Measurements from ENCODE around the gene SULT1C3.

SULT1C3 gene

DNA sequence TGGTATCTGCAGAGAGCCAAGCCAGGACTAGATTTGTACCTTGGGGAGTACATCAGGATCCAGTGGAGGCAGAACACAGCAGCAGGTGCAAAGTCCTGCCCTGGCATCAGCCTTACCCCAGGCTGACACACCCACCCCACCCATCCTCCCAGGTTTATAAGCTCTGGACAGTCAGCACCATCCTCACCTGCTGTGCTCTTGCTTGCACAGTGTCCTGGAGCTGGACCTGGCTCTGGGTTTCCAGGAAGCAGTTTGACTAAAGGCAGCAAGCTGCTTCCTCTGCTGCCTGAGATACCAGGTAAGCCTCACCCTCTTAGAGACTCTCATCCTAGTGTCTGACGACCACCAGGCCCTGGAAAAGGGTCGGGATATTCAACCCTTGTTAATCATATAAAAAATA lies at the start of gene SULT1C3:
SULT1C3 (plus strand) TSS at position 183 of the 400 bp plus-strand sequence. CDS start 7,227 bp downstream, outside the sequence.
- DNase-seq = no peak

DNA sequence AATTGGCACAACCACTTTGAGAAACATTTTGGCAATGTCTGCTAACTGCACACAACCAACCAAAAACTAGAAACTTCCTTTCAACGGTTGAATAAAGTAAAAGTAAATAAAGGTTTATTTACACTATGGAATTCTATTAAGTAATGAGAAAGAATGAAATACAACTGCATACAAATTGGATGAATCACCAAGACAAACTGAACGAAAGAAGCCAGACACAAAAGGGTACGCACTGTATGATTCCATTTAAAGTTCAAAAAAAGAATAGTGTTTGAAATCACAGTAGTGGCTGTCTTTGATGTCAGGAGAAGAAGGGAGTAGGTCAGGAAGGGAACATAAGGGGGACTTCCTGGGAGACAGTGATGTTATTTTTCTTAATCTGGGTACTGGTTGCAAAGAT lies 46.5 kb upstream of the SULT1C3 start:
- no peak for DNase-seq

DNA sequence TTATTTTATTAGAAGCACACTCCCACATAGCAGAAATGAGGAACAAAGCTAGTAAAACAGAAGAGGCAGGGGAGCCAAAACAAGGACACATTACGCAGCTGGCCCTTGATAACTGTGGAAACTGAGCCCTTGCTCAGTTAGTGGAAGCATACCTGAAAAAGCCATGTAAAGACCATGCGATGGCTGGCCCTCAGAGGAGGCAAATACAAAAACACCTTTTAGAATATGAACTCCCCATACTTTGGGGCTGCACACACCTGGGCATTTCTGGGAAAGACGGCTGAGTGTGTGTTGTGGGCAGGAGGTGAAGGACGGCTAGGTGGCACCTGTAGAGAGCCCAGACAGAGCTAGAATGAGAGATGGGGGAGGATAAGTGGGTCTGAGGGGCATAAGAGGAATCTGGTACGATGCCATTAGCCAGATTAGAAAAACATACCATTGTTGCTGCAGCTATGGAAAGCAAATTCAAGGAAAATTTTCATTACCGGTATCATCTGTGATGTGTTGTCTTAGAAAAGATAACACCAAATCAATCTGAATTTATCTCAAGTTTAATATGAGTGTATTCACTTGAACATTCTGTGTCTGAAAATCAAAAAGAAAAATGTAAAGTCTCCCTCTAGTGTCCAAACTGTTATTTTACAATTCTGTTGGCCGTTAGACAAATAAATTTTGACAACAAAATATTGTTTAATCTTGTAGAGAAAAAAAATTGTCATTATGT lies 45.2 kb upstream of the SULT1C3 start:
- no peak for DNase-seq

DNA sequence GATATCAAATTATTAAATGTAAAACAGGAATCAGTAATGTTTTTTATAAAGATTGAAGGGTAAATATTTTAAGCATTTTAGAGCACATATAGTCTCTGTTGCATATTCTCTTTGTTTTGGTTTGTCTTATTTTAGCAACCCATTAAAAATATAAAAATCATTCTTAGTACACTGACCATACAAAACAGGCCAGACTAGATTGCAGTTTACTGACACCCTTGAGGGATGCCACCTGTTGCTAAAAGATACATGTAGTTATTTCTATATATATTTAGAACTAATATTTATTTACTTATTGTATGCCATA lies 44.7 kb upstream of the SULT1C3 start:
- no peak for DNase-seq

DNA sequence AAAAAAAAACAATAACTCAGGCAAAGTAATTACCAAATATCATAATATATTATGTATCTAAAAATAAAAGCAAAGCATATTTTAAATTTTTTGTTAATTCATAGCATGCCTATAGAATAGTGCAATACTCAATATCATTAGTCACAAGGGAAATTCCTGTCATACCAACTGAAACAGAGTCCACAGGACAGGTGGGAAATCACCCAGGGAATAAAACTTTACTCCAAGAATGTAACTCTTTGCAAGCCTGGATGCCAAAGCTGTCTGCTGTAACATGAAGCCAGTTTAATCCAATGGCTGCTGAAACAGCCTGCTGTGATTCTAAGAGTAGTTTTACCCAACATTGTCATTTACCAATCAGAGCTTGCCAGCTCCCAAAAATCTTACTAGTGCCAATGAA lies 40.0 kb upstream of the SULT1C3 start:
- no peak for DNase-seq

DNA sequence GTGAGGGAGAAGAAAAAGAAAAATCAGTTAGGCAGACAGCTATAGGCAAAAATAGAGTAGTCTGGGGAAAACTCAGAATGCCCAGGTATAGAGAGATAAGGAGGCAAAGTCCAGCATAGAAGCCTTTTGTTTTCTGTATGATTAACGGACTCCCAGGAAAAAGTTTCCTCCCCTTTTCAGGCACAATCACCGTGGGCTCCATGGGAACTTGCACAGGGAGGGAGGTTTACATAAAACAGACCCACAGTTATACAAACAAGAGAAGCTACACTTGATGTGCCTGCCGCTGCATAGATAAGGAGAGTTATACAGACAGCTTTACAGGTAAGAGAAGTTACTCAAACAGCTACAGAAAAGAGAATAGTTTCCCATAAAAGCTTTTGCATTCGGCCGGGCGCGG lies 39.2 kb upstream of the SULT1C3 start:
- no peak for DNase-seq

DNA sequence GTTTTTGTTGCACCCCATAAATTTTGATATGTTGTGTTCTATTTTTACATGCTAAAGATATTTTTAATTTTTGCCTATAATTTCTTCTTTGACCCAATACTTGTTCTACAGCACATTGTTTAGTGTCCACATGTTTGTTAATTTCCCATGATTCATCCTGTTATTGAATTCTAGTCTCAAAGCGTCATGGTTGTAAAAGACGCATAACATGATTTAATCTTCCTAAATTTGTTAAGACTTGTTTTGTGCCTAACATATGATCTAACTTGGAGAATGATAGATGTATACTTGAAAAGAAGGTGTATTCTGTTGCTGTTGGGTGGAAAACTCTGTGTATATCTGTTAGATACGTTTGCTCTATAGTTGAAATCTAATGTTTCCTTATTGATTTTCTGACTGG lies 27.1 kb upstream of the SULT1C3 start:
- no peak for DNase-seq

DNA sequence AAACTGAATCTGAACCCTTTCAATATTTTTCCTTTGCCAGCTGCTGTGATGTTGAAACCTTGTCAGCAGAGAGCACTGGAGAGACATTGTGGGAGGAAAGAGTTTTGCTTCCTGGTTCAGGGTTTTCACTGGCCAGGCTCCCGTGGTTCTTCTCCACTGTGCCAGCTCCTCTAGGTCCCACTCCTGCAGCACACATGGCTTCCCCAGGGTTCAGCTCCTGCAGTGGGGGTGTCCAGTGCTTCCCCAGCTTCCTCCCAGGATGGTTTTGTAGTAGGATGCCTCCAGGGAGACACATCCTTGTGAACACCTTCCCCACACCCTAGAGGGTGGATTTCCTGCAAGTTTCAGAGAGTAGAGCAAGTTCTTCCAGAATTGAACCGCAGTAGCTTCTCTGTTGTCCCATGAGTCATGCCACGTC lies 24.0 kb upstream of the SULT1C3 start:
- no peak for DNase-seq

DNA sequence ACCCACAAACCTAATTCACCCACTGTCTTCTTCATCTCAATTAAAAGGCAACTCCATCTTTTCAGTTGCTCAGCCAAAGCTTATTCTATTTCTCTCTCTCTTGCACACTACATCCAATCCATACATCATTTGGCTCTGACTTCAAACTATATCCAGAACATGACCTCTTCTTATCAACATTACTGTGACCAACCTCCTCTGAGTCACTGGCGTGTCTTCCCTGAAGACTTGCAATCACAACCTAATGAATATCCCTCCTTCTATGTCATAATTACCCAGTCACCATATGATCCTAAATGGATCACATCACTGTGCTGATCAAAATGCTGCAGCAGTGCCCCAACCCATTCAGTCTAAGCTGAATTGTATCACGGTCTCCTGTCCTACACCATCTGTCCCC lies 22.6 kb upstream of the SULT1C3 start:
- no peak for DNase-seq

DNA sequence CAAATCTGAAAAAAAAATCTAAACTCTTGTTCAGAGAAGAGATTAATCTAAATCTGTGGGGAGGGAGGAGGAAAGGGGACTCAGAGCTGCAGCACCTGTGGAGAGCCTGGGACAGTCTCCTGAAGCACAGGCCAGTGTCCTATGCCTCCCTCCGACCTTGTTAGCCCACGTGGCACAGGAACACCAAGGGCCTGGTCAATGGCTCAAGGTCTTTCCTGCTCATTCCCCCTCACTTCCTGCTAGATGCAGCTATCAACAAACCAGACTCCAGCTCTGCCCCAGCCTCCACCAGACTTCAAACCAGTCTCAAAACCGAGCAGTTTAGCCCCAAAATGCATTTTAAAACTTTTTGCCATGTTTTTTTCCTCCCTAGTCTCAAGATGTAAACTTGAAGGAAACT lies 20.1 kb upstream of the SULT1C3 start:
- DNase-seq = no peak

DNA sequence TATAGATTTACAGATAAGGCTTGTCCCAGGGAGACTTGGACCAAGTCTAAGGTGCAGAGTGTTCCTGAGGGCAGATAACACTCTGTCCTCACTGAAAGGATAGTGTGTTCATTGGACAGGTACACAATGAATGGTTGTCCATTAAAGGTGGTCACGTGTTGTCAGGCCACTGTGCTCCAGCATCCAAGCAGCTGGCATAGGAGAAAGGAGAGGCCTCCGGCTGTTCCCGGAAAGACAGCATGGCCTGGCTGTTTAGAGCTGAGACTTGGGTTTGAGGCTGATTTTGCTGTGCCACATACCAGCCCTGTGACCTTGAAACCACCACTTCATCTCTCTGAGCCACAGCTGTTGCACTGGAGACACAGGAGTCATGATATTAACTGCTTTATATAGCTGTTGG lies 19.6 kb upstream of the SULT1C3 start:
- no peak for DNase-seq

DNA sequence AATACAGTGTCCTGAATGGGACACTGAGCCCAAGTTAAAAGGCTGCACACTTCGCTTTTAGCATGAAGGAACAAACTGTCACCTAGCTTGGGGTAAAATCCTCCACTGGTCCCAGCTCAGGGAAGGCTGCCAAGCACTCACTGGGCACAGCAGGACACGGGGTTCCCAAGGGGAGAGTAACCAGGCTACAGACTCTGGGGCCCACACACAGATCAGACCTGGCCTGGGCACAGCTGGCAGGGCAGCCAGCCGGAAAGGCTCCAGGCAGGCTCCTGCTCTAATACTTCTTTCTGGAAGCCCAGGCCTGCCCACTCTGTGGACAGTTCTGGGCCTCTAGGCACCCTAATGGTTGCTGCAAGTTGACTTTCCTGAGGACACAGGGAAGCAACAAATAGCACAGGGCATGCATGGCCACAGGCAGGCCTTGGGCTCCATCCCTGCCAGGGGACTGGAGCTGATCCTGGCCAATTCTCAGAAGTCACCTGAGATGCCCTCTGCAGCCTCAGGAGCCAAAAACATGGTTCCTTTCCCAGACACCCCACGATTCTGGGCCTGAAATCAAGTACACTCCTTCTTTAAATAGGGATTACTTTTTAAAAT lies 18.7 kb upstream of the SULT1C3 start:
- DNase-seq = peak; percentile 38

DNA sequence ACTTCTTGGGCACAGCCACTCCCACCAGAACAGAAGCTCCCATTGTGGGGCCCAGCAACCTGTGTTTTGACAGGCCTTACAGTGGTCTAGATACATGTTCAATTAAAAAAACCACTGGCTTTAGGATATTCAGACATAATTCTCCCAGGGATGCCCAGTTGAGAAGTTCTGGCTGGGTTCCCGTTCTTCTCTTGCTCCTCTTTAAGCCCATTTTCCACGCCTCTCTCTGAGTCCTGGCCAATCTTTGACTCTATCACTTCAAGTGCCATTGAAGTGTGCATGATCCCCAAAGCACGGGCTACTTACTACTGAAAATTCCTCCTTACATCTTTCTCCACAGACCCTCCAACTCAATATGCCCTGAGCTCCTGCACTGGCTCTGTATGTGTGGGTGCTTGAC lies 17.5 kb upstream of the SULT1C3 start:
- no peak for DNase-seq

DNA sequence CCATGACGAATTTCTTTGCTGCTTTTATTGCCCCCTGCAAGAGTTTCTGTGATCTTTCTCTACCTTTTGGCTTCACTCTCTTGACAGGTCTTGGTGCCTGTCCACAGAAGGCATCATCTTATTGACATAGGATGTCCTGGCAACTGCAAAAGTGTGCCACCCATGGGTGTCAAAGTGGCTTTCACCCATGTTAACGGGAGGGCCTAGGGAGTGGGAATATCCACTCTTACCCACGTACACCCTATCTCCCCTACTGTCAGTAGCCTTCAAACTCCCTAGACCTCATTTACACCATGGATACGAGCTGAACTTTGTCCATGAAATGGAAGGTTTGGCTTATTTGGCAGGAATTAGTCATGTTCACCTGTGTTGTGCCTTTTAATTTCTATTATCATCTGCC lies 16.2 kb upstream of the SULT1C3 start:
- no peak for DNase-seq

DNA sequence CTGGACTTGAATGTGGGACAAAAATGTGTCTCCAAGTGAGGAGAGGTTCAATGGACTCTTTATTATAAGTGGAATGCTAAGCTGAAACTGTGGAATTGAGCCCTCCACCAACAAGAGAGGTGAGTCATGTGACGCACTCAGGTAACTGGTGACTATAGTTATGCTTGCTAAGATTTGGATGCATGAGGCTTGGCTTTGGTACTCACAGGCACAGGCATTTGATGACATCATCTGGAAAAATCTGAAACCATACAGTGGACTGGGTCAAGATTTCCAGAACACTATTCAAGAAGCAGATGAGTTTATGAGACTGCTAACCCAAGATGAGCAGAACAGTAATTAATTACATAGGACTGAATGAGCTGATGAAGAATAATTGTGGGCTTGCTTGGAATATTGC lies 15.7 kb upstream of the SULT1C3 start:
- DNase-seq = no peak

DNA sequence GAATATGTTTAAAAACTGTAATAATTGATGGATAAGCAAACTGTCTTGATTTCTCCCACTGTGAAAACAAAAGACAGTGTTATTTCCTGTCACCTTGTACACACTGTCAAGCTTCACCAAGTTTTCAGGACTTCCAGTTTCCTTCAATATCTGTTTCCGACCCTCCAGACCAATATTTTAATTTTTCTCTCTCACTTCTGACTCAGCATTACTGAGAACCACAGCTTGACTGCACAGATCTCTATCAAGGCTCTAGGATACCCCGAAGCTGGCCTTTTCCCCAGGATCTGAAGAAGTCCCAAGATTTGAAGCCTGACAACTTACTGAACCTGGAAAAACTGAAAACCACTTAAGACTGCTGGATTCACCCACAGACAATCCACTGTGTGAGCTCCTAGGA lies 13.2 kb upstream of the SULT1C3 start:
- DNase-seq = no peak

DNA sequence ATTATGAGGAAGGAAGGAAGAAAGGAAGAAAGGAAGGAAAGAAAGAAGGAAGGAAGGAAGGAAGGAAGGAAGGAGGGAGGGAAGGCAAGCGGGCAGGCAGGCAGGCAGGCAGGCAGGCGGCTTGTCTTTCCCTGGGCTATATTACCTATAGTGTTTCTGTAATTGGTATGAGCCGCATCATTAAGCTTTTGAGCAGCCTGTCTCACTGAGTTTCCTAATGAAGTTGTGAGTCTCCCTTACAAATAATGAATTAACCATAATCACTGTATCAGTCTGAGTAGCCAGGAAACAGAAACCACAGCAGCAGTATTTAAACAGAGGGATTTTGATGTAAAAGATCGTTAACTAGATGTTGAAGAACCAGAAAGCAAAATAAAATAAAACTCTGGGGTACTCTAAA lies 11.8 kb upstream of the SULT1C3 start:
- no peak for DNase-seq

DNA sequence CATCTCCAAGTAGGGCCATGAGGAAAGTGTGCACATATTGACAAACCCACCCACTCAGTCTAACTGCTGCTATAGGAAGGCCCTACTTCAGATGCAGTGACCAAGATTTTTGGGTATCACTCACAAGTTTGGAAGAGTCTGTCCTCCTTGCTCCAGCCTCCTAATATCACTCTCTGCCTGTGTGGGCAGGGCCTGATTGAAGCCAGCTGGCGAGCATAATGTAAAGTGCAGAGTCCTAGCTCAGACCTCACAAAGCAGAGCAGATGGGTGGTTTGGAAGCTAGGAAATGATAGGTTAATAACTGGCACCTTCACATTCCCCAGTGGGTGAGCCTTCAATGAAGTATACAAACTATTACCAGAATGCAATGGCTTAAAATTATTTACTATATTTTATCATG lies 11.2 kb upstream of the SULT1C3 start:
- no peak for DNase-seq

DNA sequence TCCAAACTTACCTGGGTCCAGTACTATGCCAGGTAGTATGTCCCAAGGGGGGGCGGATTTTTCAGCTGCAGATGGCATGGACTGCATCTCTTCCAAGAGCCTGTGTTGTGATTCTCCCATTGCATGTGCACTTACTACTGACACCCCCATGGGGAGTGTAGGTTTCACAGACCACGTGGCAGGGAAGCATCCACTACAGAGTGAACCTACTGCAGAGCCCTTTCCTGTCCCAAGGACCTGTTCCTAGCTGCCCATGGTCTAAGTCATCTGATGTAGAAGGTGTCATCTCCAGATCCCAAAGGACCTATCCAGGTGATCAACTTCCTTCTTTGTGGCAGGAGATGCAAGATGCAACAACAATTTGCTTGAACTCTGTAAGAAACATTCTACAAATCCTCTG lies 9.9 kb upstream of the SULT1C3 start:
- DNase-seq = no peak

DNA sequence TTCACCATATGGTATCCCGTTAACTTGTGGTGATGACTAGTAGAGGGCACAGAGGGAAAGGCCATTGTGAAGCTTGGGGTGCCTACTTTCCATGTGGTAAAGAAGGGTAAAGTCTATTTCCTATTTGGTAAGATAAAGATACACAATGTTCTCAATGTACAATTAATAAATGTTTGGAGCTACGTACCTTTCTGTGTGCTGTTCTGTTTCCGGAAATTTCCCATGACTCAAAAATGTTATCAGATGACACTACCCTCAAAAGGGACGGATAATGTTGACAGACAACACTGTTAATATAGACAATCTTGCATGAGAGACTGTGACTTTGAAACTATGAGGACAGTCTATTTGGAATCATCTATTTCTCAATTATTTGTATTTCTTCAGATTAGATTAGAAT lies 4.2 kb upstream of the SULT1C3 start:
- DNase-seq = no peak

DNA sequence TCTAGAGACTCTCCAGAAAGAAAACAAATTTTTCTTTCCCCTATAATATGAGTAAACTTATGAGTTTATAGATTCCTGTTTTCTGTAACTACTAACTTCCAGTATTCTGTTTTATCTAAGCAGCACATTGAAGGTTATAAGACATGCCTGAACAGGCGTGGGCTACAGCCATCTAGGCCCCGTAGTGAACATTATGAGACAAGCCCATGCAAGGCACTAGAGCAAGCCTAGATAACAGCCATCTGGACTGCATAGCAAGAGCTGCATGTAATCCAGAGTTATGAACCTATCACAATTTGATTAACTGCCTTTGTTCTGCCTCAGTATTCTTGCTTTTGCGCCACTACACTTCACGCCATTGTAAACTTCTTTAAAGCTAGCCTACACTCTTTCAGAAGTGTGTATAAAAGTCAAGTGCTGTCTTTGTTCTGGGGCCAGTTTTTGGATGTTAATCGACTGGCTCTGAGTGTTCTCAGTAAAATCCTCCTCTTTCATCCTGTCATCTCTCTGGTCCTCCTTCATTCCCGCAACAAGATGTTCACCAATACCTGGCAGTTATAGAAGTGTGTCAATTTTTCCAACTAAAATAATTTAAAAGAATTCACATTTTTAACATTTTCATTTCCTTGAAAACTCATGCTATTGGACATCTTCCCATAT lies 3.0 kb upstream of the SULT1C3 start:
- DNase-seq = no peak

DNA sequence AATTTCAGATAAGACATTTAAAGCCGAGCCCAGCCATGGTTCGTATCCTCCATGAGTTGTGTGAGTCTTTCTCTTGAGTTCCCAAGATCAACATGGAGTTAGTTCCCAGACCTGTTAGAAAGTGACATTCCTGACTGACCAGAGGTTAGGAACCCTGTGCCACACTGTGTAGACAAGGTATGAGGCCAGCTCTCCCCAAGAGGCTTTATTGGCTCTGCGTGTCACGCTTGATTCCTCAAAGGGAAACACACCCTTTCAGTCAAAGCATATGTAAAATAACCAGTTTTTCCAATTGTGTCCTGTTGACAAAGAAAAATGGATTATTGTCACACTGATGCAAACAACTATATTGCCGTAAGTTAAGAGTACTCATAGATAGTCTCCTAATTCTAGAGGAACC lies 1.2 kb downstream of the SULT1C3 start:
- DNase-seq = no peak

DNA sequence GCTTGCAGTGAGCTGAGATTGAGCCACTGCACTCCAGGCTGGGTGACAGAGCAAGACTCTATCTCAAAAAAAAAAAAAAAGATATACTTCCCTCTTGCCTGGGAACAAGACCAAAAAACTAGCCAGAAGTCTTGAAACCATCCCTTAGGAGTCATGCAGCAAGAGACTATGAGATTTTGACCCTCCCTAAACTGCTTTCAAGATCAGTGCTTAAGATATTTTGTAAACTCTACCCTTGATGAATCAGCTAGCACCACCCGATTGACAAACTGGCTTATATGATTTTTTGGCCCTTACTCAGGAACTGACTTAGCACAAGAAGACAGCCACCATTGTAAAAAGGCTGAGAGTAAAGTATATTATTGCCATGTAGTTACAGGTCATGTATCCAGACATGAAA lies 3.8 kb downstream of the SULT1C3 start:
- DNase-seq = no peak

DNA sequence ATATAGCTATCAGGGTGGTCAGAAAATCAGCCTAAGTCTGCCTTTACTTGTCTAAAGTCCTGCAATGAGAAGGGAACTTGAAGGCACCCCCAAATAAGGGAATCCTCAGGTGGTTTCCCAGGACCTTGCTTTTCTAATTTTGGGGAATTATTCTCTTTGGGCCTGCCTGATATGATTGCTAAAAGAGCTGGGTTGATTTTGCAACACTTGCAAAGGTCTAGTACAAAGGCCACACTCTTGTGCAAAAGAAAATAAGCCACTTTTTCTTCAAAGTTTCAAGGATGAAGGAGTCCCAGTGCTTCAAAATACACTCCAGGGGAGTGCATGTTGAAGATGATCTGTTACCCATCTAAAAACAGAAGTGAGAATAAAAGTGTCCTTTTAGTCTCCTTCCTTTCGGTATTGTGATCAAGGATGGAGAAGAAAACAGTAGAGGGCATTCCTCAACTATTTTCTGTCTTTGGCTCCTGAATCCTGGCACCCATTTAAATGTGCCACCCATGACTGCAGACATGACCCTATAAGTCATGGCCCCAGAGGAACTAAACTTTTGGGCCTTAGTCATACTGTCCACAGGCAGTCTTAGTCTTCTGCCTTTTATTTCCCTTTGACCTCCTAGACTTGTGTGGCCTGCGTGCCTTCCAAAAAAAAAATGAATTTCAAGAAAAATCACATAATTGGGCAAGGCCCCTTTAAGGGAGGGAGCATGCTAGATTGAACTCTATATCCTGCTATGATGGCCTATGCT lies 5.1 kb downstream of the SULT1C3 start:
- DNase-seq = no peak

All from cortex of kidney (tissue), 1 donor.